Measurements from ENCODE around the gene RNU1-2.
"Not testable (repeated sequence)": the region's sequence is repeated elsewhere in the genome, so short reads cannot be mapped to it uniquely, and the experiment has no call there.

Gene RNU1-2

DNA sequence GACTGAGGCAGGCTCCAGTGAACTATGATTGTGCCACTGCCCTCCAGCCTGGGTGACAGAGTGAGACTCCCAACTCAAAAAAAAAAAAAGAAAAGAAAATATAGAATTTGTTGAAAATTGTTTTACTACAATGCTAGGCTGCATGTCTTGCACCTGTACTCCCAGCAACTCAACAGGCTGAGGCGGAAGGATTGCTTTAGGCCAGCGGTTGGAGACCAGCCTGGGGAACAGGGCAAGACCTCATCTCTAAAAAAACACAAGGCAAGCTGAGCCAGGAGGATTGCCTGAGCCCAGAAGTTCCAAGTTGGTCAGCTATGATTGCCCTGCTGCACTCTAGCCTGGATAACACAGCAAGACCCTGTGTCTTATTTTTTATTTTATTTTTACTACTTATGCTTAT lies 3.2 kb downstream of the RNU1-2 start:
- H3K4me3 ChIP-seq (ENCODE audit: low read depth, low read length); H4K91ac ChIP-seq (ENCODE audit: low read depth, low read length); H2BK120ac ChIP-seq (ENCODE audit: insufficient read depth, low read length, poor library complexity); H3K14ac ChIP-seq (ENCODE audit: low read length); H4K12ac ChIP-seq (ENCODE audit: low read depth, low read length); H3K9ac ChIP-seq (ENCODE audit: low read length); H3K4me1 ChIP-seq (ENCODE audit: control insufficient read depth in 1 of 2, insufficient read depth in 2 of 2, low read length in 2 of 2); H3K27me3 ChIP-seq (ENCODE audit: insufficient read depth, low read length); H2BK12ac ChIP-seq (ENCODE audit: low read length); H3K79me1 ChIP-seq (ENCODE audit: low read length); H3K4ac ChIP-seq (ENCODE audit: low read depth, low read length); H2BK5ac ChIP-seq (ENCODE audit: low read depth, low read length, poor library complexity); H3K36me3 ChIP-seq (ENCODE audit: control insufficient read depth in 1 of 2, insufficient read depth in 2 of 2, low read length in 2 of 2); H2AFZ ChIP-seq (ENCODE audit: insufficient read depth, low read length, poor library complexity); H4K8ac ChIP-seq (ENCODE audit: low read depth, low read length); H2AK5ac ChIP-seq (ENCODE audit: low read length); H3K27ac ChIP-seq (ENCODE audit: low read depth, low read length); H3K9me3 ChIP-seq (ENCODE audit: insufficient read depth, low read depth, low read length); H3K18ac ChIP-seq (ENCODE audit: low read length); H3K4me2 ChIP-seq (ENCODE audit: low read length); H3K23ac ChIP-seq (ENCODE audit: low read length); H3K79me2 ChIP-seq (ENCODE audit: control insufficient read depth, insufficient read depth, low read length, poor library complexity); DNase-seq: not testable (repeated sequence)
- no CpG with 5 or more reads among the region's 2 CpGs for WGBS (ENCODE audit: extremely low coverage, insufficient coverage, insufficient read length)

DNA sequence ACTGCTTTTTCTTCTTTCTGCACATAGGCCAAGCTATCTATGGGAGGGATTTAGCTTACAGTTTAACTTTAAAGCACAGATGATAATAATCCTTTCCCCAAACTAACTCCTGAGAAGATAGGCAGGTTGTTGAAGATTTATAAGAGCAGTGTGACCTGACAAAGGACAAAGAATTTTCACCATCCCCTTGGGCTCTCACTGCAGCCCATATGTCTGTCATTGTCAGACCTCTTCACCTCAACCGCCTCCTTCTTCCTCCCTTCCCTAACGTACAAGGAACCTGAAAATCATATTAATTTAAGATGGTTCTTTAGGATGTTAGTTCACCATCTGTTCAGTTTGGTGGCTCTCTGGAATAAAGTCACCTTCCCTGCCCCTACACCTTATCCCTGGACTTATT lies 5.0 kb downstream of the RNU1-2 start:
- H3K27ac ChIP-seq (ENCODE audit: low read depth, low read length): no peak overlapping the region
- H3K4me2 ChIP-seq (ENCODE audit: low read length): no peak overlapping the region
- H4K12ac ChIP-seq (ENCODE audit: low read depth, low read length): no peak overlapping the region
- no peak overlapping the region for H3K18ac ChIP-seq (ENCODE audit: low read length)
- no peaks in the 10 kb centered on the region for H3K9me3 ChIP-seq (ENCODE audit: insufficient read depth, low read depth, low read length)
- DNase-seq: no peak
- H3K36me3 ChIP-seq (ENCODE audit: control insufficient read depth in 1 of 2, insufficient read depth in 2 of 2, low read length in 2 of 2): no peaks in the 10 kb centered on the region
- H4K8ac ChIP-seq (ENCODE audit: low read depth, low read length): no peak overlapping the region
- H3K4me3 ChIP-seq (ENCODE audit: low read depth, low read length): no peak overlapping the region
- H2BK120ac ChIP-seq (ENCODE audit: insufficient read depth, low read length, poor library complexity): no peak overlapping the region
- H3K4me1 ChIP-seq (ENCODE audit: control insufficient read depth in 1 of 2, insufficient read depth in 2 of 2, low read length in 2 of 2): peaks cover 3 to 7% of the 10 kb centered on the region in 2 experiments
- H2AK5ac ChIP-seq (ENCODE audit: low read length): no peak overlapping the region
- H3K23ac ChIP-seq (ENCODE audit: low read length): no peak overlapping the region
- no peak overlapping the region for H4K91ac ChIP-seq (ENCODE audit: low read depth, low read length)
- H3K9ac ChIP-seq (ENCODE audit: low read length): no peak overlapping the region
- no peak overlapping the region for H3K14ac ChIP-seq (ENCODE audit: low read length)
- H3K79me1 ChIP-seq (ENCODE audit: low read length): peaks cover 9% of the 10 kb centered on the region
- no peaks in the 10 kb centered on the region for H3K27me3 ChIP-seq (ENCODE audit: insufficient read depth, low read length)
- H2BK12ac ChIP-seq (ENCODE audit: low read length): no peak overlapping the region
- H3K4ac ChIP-seq (ENCODE audit: low read depth, low read length): no peak overlapping the region
- H3K79me2 ChIP-seq (ENCODE audit: control insufficient read depth, insufficient read depth, low read length, poor library complexity): peaks cover 2% of the 10 kb centered on the region
- H2BK5ac ChIP-seq (ENCODE audit: low read depth, low read length, poor library complexity): no peak overlapping the region
- no peak overlapping the region for H2AFZ ChIP-seq (ENCODE audit: insufficient read depth, low read length, poor library complexity)
- WGBS (ENCODE audit: extremely low coverage, insufficient coverage, insufficient read length): no CpG with 5 or more reads among the region's 2 CpGs

DNA sequence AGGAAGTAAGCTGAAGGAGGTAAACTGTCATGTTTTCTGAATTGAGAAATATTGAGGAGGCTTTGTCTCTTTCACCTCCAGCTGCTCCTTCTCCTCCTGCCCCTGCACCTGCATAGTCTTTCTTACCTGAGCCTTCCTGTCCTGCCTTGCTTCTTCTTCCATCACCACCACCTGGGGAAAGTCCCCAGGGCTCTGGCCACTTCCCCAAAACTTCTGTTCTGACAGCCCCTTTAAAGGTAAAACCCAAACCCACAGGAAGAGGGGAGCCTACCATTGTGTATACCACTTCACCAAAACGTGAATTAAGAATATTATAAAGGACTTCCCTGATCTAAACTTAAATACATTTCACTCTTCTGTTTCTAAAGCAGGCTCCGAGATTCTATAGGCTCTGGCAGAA lies 5.6 kb downstream of the RNU1-2 start:
- not testable (repeated sequence) for H4K8ac ChIP-seq (ENCODE audit: low read depth, low read length); H2AFZ ChIP-seq (ENCODE audit: insufficient read depth, low read length, poor library complexity); H3K14ac ChIP-seq (ENCODE audit: low read length); H3K4me1 ChIP-seq (ENCODE audit: control insufficient read depth in 1 of 2, insufficient read depth in 2 of 2, low read length in 2 of 2); H3K9ac ChIP-seq (ENCODE audit: low read length); H4K91ac ChIP-seq (ENCODE audit: low read depth, low read length); H3K79me1 ChIP-seq (ENCODE audit: low read length); H3K4me3 ChIP-seq (ENCODE audit: low read depth, low read length); H3K4ac ChIP-seq (ENCODE audit: low read depth, low read length); H2AK5ac ChIP-seq (ENCODE audit: low read length); H3K23ac ChIP-seq (ENCODE audit: low read length); H3K36me3 ChIP-seq (ENCODE audit: control insufficient read depth in 1 of 2, insufficient read depth in 2 of 2, low read length in 2 of 2); H3K27ac ChIP-seq (ENCODE audit: low read depth, low read length); H3K9me3 ChIP-seq (ENCODE audit: insufficient read depth, low read depth, low read length); H2BK120ac ChIP-seq (ENCODE audit: insufficient read depth, low read length, poor library complexity); H3K79me2 ChIP-seq (ENCODE audit: control insufficient read depth, insufficient read depth, low read length, poor library complexity); H4K12ac ChIP-seq (ENCODE audit: low read depth, low read length); H3K27me3 ChIP-seq (ENCODE audit: insufficient read depth, low read length); DNase-seq; H3K4me2 ChIP-seq (ENCODE audit: low read length); H2BK12ac ChIP-seq (ENCODE audit: low read length); H2BK5ac ChIP-seq (ENCODE audit: low read depth, low read length, poor library complexity); H3K18ac ChIP-seq (ENCODE audit: low read length)
- WGBS (ENCODE audit: extremely low coverage, insufficient coverage, insufficient read length): no CpG with 5 or more reads among the region's 2 CpGs

DNA sequence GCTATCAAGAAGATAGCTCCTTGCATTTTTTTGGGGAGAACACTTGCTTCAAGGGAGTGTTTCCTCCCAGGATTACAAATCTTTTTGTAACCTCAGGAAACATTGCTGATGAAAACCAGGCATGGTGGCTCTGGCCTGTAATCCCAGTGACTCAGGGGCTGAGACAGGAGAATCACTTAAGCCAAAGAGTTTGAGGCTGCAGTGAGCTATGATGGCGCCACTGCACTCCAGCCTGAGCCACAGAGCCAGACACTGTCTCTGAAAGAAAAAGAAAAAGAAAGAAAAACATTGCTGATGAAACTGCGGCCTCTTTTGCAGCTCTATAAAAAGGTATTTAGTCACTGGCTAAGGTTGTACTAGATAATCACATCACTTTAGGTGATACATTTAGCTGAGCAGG lies 7.3 kb downstream of the RNU1-2 start:
- Histone ChIP-seq H3K23ac (ENCODE audit: low read length) (no peak overlapping the region), H3K9ac (ENCODE audit: low read length) (no peak overlapping the region), H2AK5ac (ENCODE audit: low read length) (no peak overlapping the region), H2AFZ (ENCODE audit: insufficient read depth, low read length, poor library complexity) (no peak overlapping the region), H3K79me1 (ENCODE audit: low read length) (peaks cover 7% of the 10 kb centered on the region), H3K27me3 (ENCODE audit: insufficient read depth, low read length) (no peaks in the 10 kb centered on the region), H4K8ac (ENCODE audit: low read depth, low read length) (no peak overlapping the region), H3K9me3 (ENCODE audit: insufficient read depth, low read depth, low read length) (no peaks in the 10 kb centered on the region), H2BK5ac (ENCODE audit: low read depth, low read length, poor library complexity) (no peak overlapping the region), H3K27ac (ENCODE audit: low read depth, low read length) (peak overlapping the region; percentile 84), H4K91ac (ENCODE audit: low read depth, low read length) (no peak overlapping the region), H3K4me3 (ENCODE audit: low read depth, low read length) (no peak overlapping the region), H2BK12ac (ENCODE audit: low read length) (no peak overlapping the region), H3K14ac (ENCODE audit: low read length) (no peak overlapping the region), H3K18ac (ENCODE audit: low read length) (no peak overlapping the region), H2BK120ac (ENCODE audit: insufficient read depth, low read length, poor library complexity) (no peak overlapping the region), H3K4me2 (ENCODE audit: low read length) (peak overlapping the region; percentile 12), H3K4me1 (ENCODE audit: control insufficient read depth in 1 of 2, insufficient read depth in 2 of 2, low read length in 2 of 2) (peaks cover 0 to 4% of the 10 kb centered on the region in 2 experiments), H3K79me2 (ENCODE audit: control insufficient read depth, insufficient read depth, low read length, poor library complexity) (peaks cover 2% of the 10 kb centered on the region), H3K4ac (ENCODE audit: low read depth, low read length) (no peak overlapping the region), H3K36me3 (ENCODE audit: control insufficient read depth in 1 of 2, insufficient read depth in 2 of 2, low read length in 2 of 2) (no peaks in the 10 kb centered on the region), H4K12ac (ENCODE audit: low read depth, low read length) (no peak overlapping the region)
- no peak for DNase-seq
- WGBS (ENCODE audit: extremely low coverage, insufficient coverage, insufficient read length): no CpG with 5 or more reads among the region's 2 CpGs

DNA sequence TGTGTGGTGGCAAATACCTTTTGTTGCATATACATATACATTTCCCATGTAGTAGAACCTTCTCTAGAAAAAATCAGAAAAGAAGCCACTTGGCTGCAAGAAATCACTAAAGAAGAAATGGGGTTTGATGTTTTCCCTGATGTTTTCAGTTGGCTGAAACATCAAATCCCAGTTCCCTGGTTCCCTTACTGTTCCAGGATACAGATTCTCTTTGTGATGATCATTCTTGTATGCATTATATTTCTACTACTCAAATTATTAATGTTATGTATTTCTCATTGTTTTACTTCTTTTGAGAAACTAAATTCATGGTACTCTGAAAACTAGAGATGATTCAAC lies 7.6 kb downstream of the RNU1-2 start:
- H3K27me3 ChIP-seq (ENCODE audit: insufficient read depth, low read length): no peaks in the 10 kb centered on the region
- no peak overlapping the region for H4K91ac ChIP-seq (ENCODE audit: low read depth, low read length)
- no peak overlapping the region for H2AFZ ChIP-seq (ENCODE audit: insufficient read depth, low read length, poor library complexity)
- H3K27ac ChIP-seq (ENCODE audit: low read depth, low read length): peak overlapping the region; percentile 84
- no peaks in the 10 kb centered on the region for H3K36me3 ChIP-seq (ENCODE audit: control insufficient read depth in 1 of 2, insufficient read depth in 2 of 2, low read length in 2 of 2)
- no peak overlapping the region for H4K8ac ChIP-seq (ENCODE audit: low read depth, low read length)
- no peak overlapping the region for H3K23ac ChIP-seq (ENCODE audit: low read length)
- H3K79me2 ChIP-seq (ENCODE audit: control insufficient read depth, insufficient read depth, low read length, poor library complexity): peaks cover 2% of the 10 kb centered on the region
- H2BK120ac ChIP-seq (ENCODE audit: insufficient read depth, low read length, poor library complexity): no peak overlapping the region
- no peak overlapping the region for H3K9ac ChIP-seq (ENCODE audit: low read length)
- DNase-seq: no peak
- no peak overlapping the region for H2AK5ac ChIP-seq (ENCODE audit: low read length)
- peaks cover 0 to 4% of the 10 kb centered on the region in 2 experiments for H3K4me1 ChIP-seq (ENCODE audit: control insufficient read depth in 1 of 2, insufficient read depth in 2 of 2, low read length in 2 of 2)
- no peak overlapping the region for H3K4me3 ChIP-seq (ENCODE audit: low read depth, low read length)
- no peak overlapping the region for H2BK12ac ChIP-seq (ENCODE audit: low read length)
- no peak overlapping the region for H4K12ac ChIP-seq (ENCODE audit: low read depth, low read length)
- no peak overlapping the region for H2BK5ac ChIP-seq (ENCODE audit: low read depth, low read length, poor library complexity)
- H3K18ac ChIP-seq (ENCODE audit: low read length): no peak overlapping the region
- H3K14ac ChIP-seq (ENCODE audit: low read length): no peak overlapping the region
- peak overlapping the region; percentile 57 for H3K4me2 ChIP-seq (ENCODE audit: low read length)
- no peak overlapping the region for H3K4ac ChIP-seq (ENCODE audit: low read depth, low read length)
- H3K9me3 ChIP-seq (ENCODE audit: insufficient read depth, low read depth, low read length): no peaks in the 10 kb centered on the region
- peaks cover 7% of the 10 kb centered on the region for H3K79me1 ChIP-seq (ENCODE audit: low read length)
